ENCODE results near the gene ISOC2.

DNA sequence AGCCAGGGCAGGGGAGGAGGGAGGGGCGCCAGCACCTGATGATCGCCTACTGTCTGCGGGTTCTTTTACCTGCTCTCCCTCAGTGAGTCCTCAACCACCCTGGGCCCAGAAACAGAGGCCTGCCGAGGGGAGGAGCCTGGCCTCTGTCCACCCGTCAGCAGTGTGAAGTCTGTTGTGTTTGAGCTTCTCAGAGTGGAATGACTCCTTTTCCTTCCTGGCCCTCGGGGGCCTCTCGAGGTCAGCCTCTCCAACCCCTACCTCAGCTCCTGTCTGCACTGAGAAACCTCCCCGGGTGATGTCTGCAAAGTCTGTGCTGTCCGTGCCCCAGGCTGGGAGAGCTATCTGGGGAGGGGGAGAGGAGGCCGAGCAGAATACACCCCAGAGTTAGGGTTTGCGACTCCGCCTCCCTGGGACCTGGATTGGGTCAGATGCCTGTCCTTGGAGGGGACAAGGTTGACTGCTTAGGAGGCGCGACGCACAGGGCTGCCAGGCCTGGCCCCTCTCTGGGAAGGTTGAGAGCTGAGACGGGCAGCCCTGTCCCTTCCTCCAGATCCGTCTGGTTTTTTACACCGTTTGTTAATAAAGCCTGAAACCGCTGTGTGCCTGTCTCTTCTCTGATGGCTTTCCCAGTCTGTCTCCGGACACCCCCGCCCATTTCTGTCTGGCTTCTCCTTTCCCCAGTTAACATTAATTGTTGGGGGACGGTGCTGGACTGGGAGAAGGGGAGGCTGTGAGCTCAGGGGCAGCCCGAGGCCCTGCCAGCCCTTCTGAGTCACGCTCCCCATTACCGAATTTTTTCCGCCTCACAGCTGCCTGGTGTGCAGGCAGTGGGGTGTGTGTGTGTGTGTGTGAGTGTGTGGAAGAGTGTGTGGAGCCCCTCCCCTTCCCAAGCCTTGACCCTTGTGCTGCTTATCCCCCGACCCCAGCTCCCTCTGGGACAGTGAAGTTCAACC, 25.8 kb upstream of the ISOC2 start:
- TF ChIP-seq POLR2A (IDR thresholded peaks at IDR 0.05; ENCODE audit: low read length), result no peak
- no peak for TF ChIP-seq GATA1 (IDR thresholded peaks at IDR 0.05; ENCODE audit: low read depth, low read length)

Measured in erythroblast (primary cell).